ACC112 (cell line): ENCODE results near the gene SDHAF3.
"Not testable (repeated sequence)": the region's sequence is repeated elsewhere in the genome, so short reads cannot be mapped to it uniquely, and the experiment has no call there.

Experiments used
- H2AFZ ChIP-seq: fragments of 200-600 bp; sonication (generic); one replicate; pipeline ENCODE4 v1.6.0; 2017; ENCODE audit warnings: antibody characterized with exemption, low read length; ENCODE audit not compliant: unreplicated experiment
- H3K27ac ChIP-seq: fragments of 200-600 bp; sonication (generic); 2 replicates; pipeline ENCODE4 v1.5.1; 2014; ENCODE audit warnings: low read depth, mild to moderate bottlenecking, antibody characterized with exemption, low read length, moderate library complexity
- H3K27me3 ChIP-seq: fragments of 200-600 bp; sonication (generic); 2 replicates; pipeline ENCODE4 v1.6.1; 2014; ENCODE audit warnings: mild to moderate bottlenecking, antibody characterized with exemption, low read length, moderate library complexity, mixed read lengths; ENCODE audit not compliant: insufficient read depth
- H3K36me3 ChIP-seq: fragments of 200-600 bp; sonication (generic); 2 replicates; pipeline ENCODE4 v1.6.1; 2016; ENCODE audit warnings: mild to moderate bottlenecking, antibody characterized with exemption, low read length, moderate library complexity, mixed read lengths; ENCODE audit not compliant: insufficient read depth
- H3K4me1 ChIP-seq: fragments of 200-600 bp; sonication (generic); one replicate; pipeline ENCODE4 v1.6.1; 2016; ENCODE audit warnings: low read length, mixed read lengths; ENCODE audit not compliant: insufficient read depth, unreplicated experiment, control insufficient read depth
- H3K4me3 ChIP-seq: fragments of 200-600 bp; sonication (generic); 2 replicates; pipeline ENCODE4 v1.5.1; 2014; ENCODE audit warnings: mild to moderate bottlenecking, low read depth, low read length
- H3K79me2 ChIP-seq: fragments of 200-600 bp; sonication (generic); one replicate; pipeline ENCODE4 v1.6.0; 2016; ENCODE audit warnings: low read length; ENCODE audit not compliant: control insufficient read depth, unreplicated experiment, insufficient read depth

Gene SDHAF3

GRCh38 chr7:97166308-97166707 lies 48.8 kb downstream of the SDHAF3 start:
- Histone ChIP-seq H3K27ac (no peak overlapping the region), H3K27me3 (no peaks in the 10 kb centered on the region), H3K4me3 (no peak overlapping the region), H3K4me1 (no peaks in the 10 kb centered on the region), H3K36me3 (no peaks in the 10 kb centered on the region), H2AFZ (no peak overlapping the region), H3K79me2 (no peaks in the 10 kb centered on the region)

GRCh38 chr7:97167176-97167575 lies 49.7 kb downstream of the SDHAF3 start:
- H3K4me1 ChIP-seq = no peaks in the 10 kb centered on the region
- H3K27ac ChIP-seq = no peak overlapping the region
- no peaks in the 10 kb centered on the region for H3K79me2 ChIP-seq
- no peaks in the 10 kb centered on the region for H3K27me3 ChIP-seq
- H3K4me3 ChIP-seq = no peak overlapping the region
- H2AFZ ChIP-seq = no peak overlapping the region
- H3K36me3 ChIP-seq = no peaks in the 10 kb centered on the region

GRCh38 chr7:97167749-97168148 lies 50.3 kb downstream of the SDHAF3 start:
- no peaks in the 10 kb centered on the region for H3K79me2 ChIP-seq
- no peak overlapping the region for H3K4me3 ChIP-seq
- no peaks in the 10 kb centered on the region for H3K36me3 ChIP-seq
- no peak overlapping the region for H2AFZ ChIP-seq
- no peak overlapping the region for H3K27ac ChIP-seq
- no peaks in the 10 kb centered on the region for H3K4me1 ChIP-seq
- no peaks in the 10 kb centered on the region for H3K27me3 ChIP-seq

- no peaks in the 10 kb centered on the region for H3K27me3 ChIP-seq
- no peak overlapping the region for H2AFZ ChIP-seq
- no peaks in the 10 kb centered on the region for H3K79me2 ChIP-seq
- H3K36me3 ChIP-seq = no peaks in the 10 kb centered on the region
- H3K27ac ChIP-seq = no peak overlapping the region
- no peaks in the 10 kb centered on the region for H3K4me1 ChIP-seq
- no peak overlapping the region for H3K4me3 ChIP-seq
Measured at GRCh38 chr7:97174303-97174702, 56.8 kb downstream of the SDHAF3 start.

- Histone ChIP-seq H3K79me2 (no peaks in the 10 kb centered on the region), H2AFZ (no peak overlapping the region), H3K27me3 (no peaks in the 10 kb centered on the region), H3K4me1 (no peaks in the 10 kb centered on the region), H3K4me3 (no peak overlapping the region), H3K36me3 (no peaks in the 10 kb centered on the region), H3K27ac (no peak overlapping the region)
Measured at GRCh38 chr7:97179454-97180104, 62.1 kb downstream of the SDHAF3 start.

GRCh38 chr7:97187067-97187466 lies 69.6 kb downstream of the SDHAF3 start:
- Histone ChIP-seq H3K36me3 (no peaks in the 10 kb centered on the region), H2AFZ (no peak overlapping the region), H3K79me2 (no peaks in the 10 kb centered on the region), H3K4me1 (no peaks in the 10 kb centered on the region), H3K27ac (no peak overlapping the region), H3K27me3 (no peaks in the 10 kb centered on the region), H3K4me3 (no peak overlapping the region)

GRCh38 chr7:97196174-97196573 lies 78.7 kb downstream of the SDHAF3 start:
- not testable (repeated sequence) for H3K4me1 ChIP-seq, H3K27me3 ChIP-seq, H3K4me3 ChIP-seq, H3K36me3 ChIP-seq, H3K79me2 ChIP-seq, H2AFZ ChIP-seq, H3K27ac ChIP-seq

GRCh38 chr7:97198596-97198995 lies 81.1 kb downstream of the SDHAF3 start:
- Histone ChIP-seq H3K4me1 (no peaks in the 10 kb centered on the region), H3K4me3 (no peak overlapping the region), H3K27ac (no peak overlapping the region), H3K36me3 (no peaks in the 10 kb centered on the region), H3K27me3 (0 out of 2 replicates have a peak, but pooled peaks cover 3% of the 10 kb centered on the region), H2AFZ (no peak overlapping the region), H3K79me2 (no peaks in the 10 kb centered on the region)

GRCh38 chr7:97200018-97200417 lies 82.5 kb downstream of the SDHAF3 start:
- Histone ChIP-seq H3K4me1 (peaks cover 5% of the 10 kb centered on the region), H3K79me2 (no peaks in the 10 kb centered on the region), H3K27me3 (0 out of 2 replicates have a peak, but pooled peaks cover 3% of the 10 kb centered on the region), H2AFZ (no peak overlapping the region), H3K27ac (no peak overlapping the region), H3K4me3 (no peak overlapping the region), H3K36me3 (no peaks in the 10 kb centered on the region)

- Histone ChIP-seq H2AFZ (no peak overlapping the region), H3K79me2 (no peaks in the 10 kb centered on the region), H3K27me3 (no peaks in the 10 kb centered on the region), H3K27ac (no peak overlapping the region), H3K36me3 (no peaks in the 10 kb centered on the region), H3K4me3 (peak overlapping the region; percentile 60), H3K4me1 (peaks cover 5% of the 10 kb centered on the region)
Measured at GRCh38 chr7:97203957-97204356, 86.5 kb downstream of the SDHAF3 start.

- Histone ChIP-seq H2AFZ (no peak overlapping the region), H3K27ac (no peak overlapping the region), H3K79me2 (no peaks in the 10 kb centered on the region)
Measured at GRCh38 chr7:97204821-97205220, 87.3 kb downstream of the SDHAF3 start.

More at GRCh38 chr7:97204821-97205220, 87.3 kb downstream of the SDHAF3 start:
- Histone ChIP-seq H3K36me3 (no peaks in the 10 kb centered on the region), H3K27me3 (no peaks in the 10 kb centered on the region), H3K4me3 (peak overlapping the region; percentile 60; the same call in 1 of the 2 replicates), H3K4me1 (peaks cover 5% of the 10 kb centered on the region)
